Fibroblast of lung (primary cell): Measurements from ENCODE around the gene ACAD10. TPM values are rescaled to one million over a fixed set of nuclear protein-coding genes. Genes with fewer than 3 reads are reported as not detected.
A peak's percentile ranks its signal among the peaks of the same experiment; 100 is the strongest.

Experiments used
- DNase-seq, 2 donors: peaks; one replicate each; pipeline versions ENCODE4 v3.0.0 to v3.0.0-alpha.2; 2010; ENCODE audit warnings: low read depth in 2 of 2
- H2AFZ ChIP-seq: 2 replicates; pipeline ENCODE4 v1.5.1; 2012; ENCODE audit warnings: low read length, control low read depth, inconsistent platforms
- H3K27ac ChIP-seq: 2 replicates; pipeline ENCODE4 v1.5.1; 2011; ENCODE audit warnings: low read length, control low read depth; ENCODE audit not compliant: insufficient read depth
- H3K27me3 ChIP-seq: 2 replicates; pipeline ENCODE4 v1.5.1; 2011; ENCODE audit warnings: mild to moderate bottlenecking, low read length; ENCODE audit not compliant: control insufficient read depth, insufficient read depth
- H3K36me3 ChIP-seq: 2 replicates; pipeline ENCODE4 v1.5.1; 2011; ENCODE audit warnings: low read length; ENCODE audit not compliant: control insufficient read depth, insufficient read depth
- H3K4me1 ChIP-seq: 2 replicates; pipeline ENCODE4 v1.5.1; 2011; ENCODE audit warnings: low read length; ENCODE audit not compliant: control insufficient read depth, insufficient read depth; ENCODE audit errors: extremely low read depth
- H3K4me2 ChIP-seq: 2 replicates; pipeline ENCODE4 v1.5.1; 2011; ENCODE audit warnings: low read length, control low read depth; ENCODE audit not compliant: insufficient read depth; ENCODE audit errors: extremely low read depth
- H3K4me3 ChIP-seq, 4 experiments: fragments of 200-600 bp in 1 of 4; sonication (generic) in 1 of 4; replicated peaks in 1 of 4; 2 replicates each; pipeline ENCODE4 v1.5.1; 2011 to 2016; ENCODE audit warnings: low read length in 4 of 4, low read depth in 3 of 4, mild to moderate bottlenecking in 3 of 4, control low read depth in 2 of 4, inconsistent platforms in 1 of 4, mixed read lengths in 1 of 4; ENCODE audit not compliant: insufficient read depth in 1 of 4; ENCODE audit errors: control extremely low read depth in 1 of 4
- H3K79me2 ChIP-seq: 2 replicates; pipeline ENCODE4 v1.5.1; 2012; ENCODE audit warnings: mild to moderate bottlenecking, low read length, inconsistent platforms; ENCODE audit not compliant: control insufficient read depth, insufficient read depth
- H3K9ac ChIP-seq: 2 replicates; pipeline ENCODE4 v1.5.1; 2011; ENCODE audit warnings: mild to moderate bottlenecking, low read length, control low read depth; ENCODE audit not compliant: insufficient read depth
- H3K9me3 ChIP-seq: 2 replicates; pipeline ENCODE4 v1.5.1; 2012; ENCODE audit warnings: low read depth, low read length; ENCODE audit not compliant: control insufficient read depth, insufficient read depth
- H4K20me1 ChIP-seq: 2 replicates; pipeline ENCODE4 v1.5.1; 2011; ENCODE audit warnings: low read length; ENCODE audit not compliant: control insufficient read depth, insufficient read depth; ENCODE audit errors: extremely low read depth
- CTCF ChIP-seq, 2 donors: IDR thresholded peaks in 1 of 2; conservative IDR thresholded peaks in 1 of 2; 1 replicate in 1 of 2; 2 replicates in 1 of 2; pipeline ENCODE4 v1.5.1; 2011 to 2012; ENCODE audit warnings: low read length in 2 of 2, control low read depth in 1 of 2, inconsistent platforms in 1 of 2, low read depth in 1 of 2, mild to moderate bottlenecking in 1 of 2
- EZH2 ChIP-seq: IDR thresholded peaks from 2 replicates; pipeline ENCODE4 v1.5.1; 2012; ENCODE audit warnings: low read length, control low read depth, mild to moderate bottlenecking; ENCODE audit errors: missing control alignments
- polyA plus RNA-seq, 2 donors: library from polyadenylated mRNA; depleted of rRNA in 1 of 2; stranded (reverse) in 1 of 2; unstranded in 1 of 2; fragments of >200 nt; gene quantifications; 2 replicates each; pipeline ENCODE4 v1.2.1, GENCODE V29; 2011 to 2012; ENCODE audit warnings: missing spikeins in 1 of 2
- total RNA-seq: library from RNA; depleted of rRNA; stranded (reverse); fragments of >200 nt; gene quantifications from 2 replicates; pipeline ENCODE4 v1.2.1, GENCODE V29; 2014

ACAD10 gene
- total and polyA plus RNA-seq, 2 donors (not counting 1 experiment from before 2014, with no cell fraction given) = 11.2 to 19.8 TPM

- Histone ChIP-seq H3K9me3 (no peaks in the 10 kb centered on the region), H3K36me3 (no peaks in the 10 kb centered on the region), H3K4me1 (peaks cover 15% of the 10 kb centered on the region), H2AFZ (no peak overlapping the region), H3K4me3 (no peak overlapping the region), H3K27me3 (no peaks in the 10 kb centered on the region), H4K20me1 (no peaks in the 10 kb centered on the region), H3K79me2 (no peaks in the 10 kb centered on the region), H3K9ac (no peak overlapping the region), H3K27ac (no peak overlapping the region), H3K4me2 (no peak overlapping the region)
- TF ChIP-seq EZH2 = no peak
- no peak for TF ChIP-seq CTCF (conservative IDR thresholded peaks at IDR 0.05 in 1 of 2, IDR thresholded peaks at IDR 0.05 in 1 of 2; ENCODE audit: low read depth in 1 of 2, low read length in 2 of 2)
- peak; percentile 6 to 76 for DNase-seq
Observed at GRCh38 chr12:111638556-111638955, 47.3 kb upstream of the ACAD10 start.

- Histone ChIP-seq H3K4me2 (no peak overlapping the region), H3K4me3 (no peak overlapping the region), H3K27me3 (no peaks in the 10 kb centered on the region), H4K20me1 (no peaks in the 10 kb centered on the region), H3K4me1 (peaks cover 21% of the 10 kb centered on the region), H3K79me2 (no peaks in the 10 kb centered on the region), H3K9me3 (no peaks in the 10 kb centered on the region), H2AFZ (no peak overlapping the region), H3K27ac (no peak overlapping the region), H3K36me3 (peaks cover 5% of the 10 kb centered on the region), H3K9ac (no peak overlapping the region)
- TF ChIP-seq EZH2 = no peak
- no peak for TF ChIP-seq CTCF (conservative IDR thresholded peaks at IDR 0.05 in 1 of 2, IDR thresholded peaks at IDR 0.05 in 1 of 2; ENCODE audit: low read depth in 1 of 2, low read length in 2 of 2)
- DNase-seq = no peak
Observed at GRCh38 chr12:111640506-111640905, 45.3 kb upstream of the ACAD10 start.

- no peak overlapping the region for H3K4me2 ChIP-seq
- no peaks in the 10 kb centered on the region for H4K20me1 ChIP-seq
- no peak overlapping the region for H3K4me3 ChIP-seq
- peak overlapping the region; percentile 23 for H3K9ac ChIP-seq
- H3K79me2 ChIP-seq = no peaks in the 10 kb centered on the region
- no peaks in the 10 kb centered on the region for H3K9me3 ChIP-seq
- H3K4me1 ChIP-seq = peaks cover 13% of the 10 kb centered on the region
- peak overlapping the region; percentile 43 for H3K27ac ChIP-seq
- peaks cover 7% of the 10 kb centered on the region for H3K36me3 ChIP-seq
- peak; percentile 44 to 53 for TF ChIP-seq CTCF (conservative IDR thresholded peaks at IDR 0.05 in 1 of 2, IDR thresholded peaks at IDR 0.05 in 1 of 2; ENCODE audit: low read depth in 1 of 2, low read length in 2 of 2)
- TF ChIP-seq EZH2 = no peak
- no peak overlapping the region for H2AFZ ChIP-seq
- H3K27me3 ChIP-seq = no peaks in the 10 kb centered on the region
- DNase-seq = peak in 1 of 2 donors; percentile 71
Observed at GRCh38 chr12:111642681-111643426, 43.0 kb upstream of the ACAD10 start.
